Testis (tissue), 3 donors: ENCODE results near the gene ZNF133. TPM values are rescaled to one million over a fixed set of nuclear protein-coding genes. Genes with fewer than 3 reads are reported as not detected.

ENCODE experiments used
- DNase-seq: peaks from one replicate; pipeline ENCODE4 v3.0.0-alpha.2; 2019
- H3K27ac ChIP-seq, 2 donors: fragments of 200-600 bp; sonication (generic); one replicate each; pipeline ENCODE4 v1.5.1; 2019
- H3K27me3 ChIP-seq: fragments of 200-600 bp; sonication (generic); one replicate; pipeline ENCODE4 v1.5.1; 2019
- H3K36me3 ChIP-seq: fragments of 200-600 bp; sonication (generic); one replicate; pipeline ENCODE4 v1.5.1; 2017; ENCODE audit warnings: low read depth; ENCODE audit errors: missing control alignments
- H3K4me1 ChIP-seq: fragments of 200-600 bp; sonication (generic); one replicate; pipeline ENCODE4 v1.5.1; 2019
- H3K4me3 ChIP-seq, 2 donors: fragments of 200-600 bp; sonication (generic); one replicate each; pipeline ENCODE4 v1.5.1; 2017 to 2019
- H3K9me3 ChIP-seq: fragments of 200-600 bp; sonication (generic); one replicate; pipeline ENCODE4 v1.5.1; 2017
- CTCF ChIP-seq, 3 experiments: fragments of 450-650 bp in 2 of 3; fragments of 200-600 bp in 1 of 3; sonication (generic) in 1 of 3; IDR thresholded peaks; one replicate each; pipeline ENCODE4 v1.5.1; 2016 to 2019; ENCODE audit warnings: antibody characterized with exemption in 3 of 3, mild to moderate bottlenecking in 2 of 3, moderate library complexity in 1 of 3
- POLR2A ChIP-seq: fragments of 450-650 bp; IDR thresholded peaks from one replicate; pipeline ENCODE4 v1.6.1; 2017; ENCODE audit warnings: antibody characterized with exemption, mild to moderate bottlenecking, moderate library complexity
- WGBS, 2 donors: methylation state at CpG; one replicate each; pipeline ENCODE4 v1.1.5; 2018; 5-methylcytosine and 5-hydroxymethylcytosine counted together
- intact Hi-C: fragments of 100-400 bp; cut with DNase I; formaldehyde crosslinking; loops from one replicate; pipeline ENCODE4 v1.15.1; 2023; ENCODE audit warnings: low total_unique reads
- polyA plus RNA-seq: library from polyadenylated mRNA; stranded (reverse); fragments of 350-450 nt; fragmentation: Illumina TruSeq; extraction: RNeasy Lipid Tissue Mini Kit (QIAGEN cat#74804); gene quantifications from one replicate; pipeline ENCODE4 v1.2.3, GENCODE V29; 2014; ENCODE audit warnings: low read depth, low replicate concordance; ENCODE audit not compliant: insufficient read depth
- total RNA-seq, 2 donors: library from RNA; depleted of rRNA; stranded (reverse); fragments of >200 nt; gene quantifications; one replicate each; pipeline ENCODE4 v1.2.3, GENCODE V29; 2016

ZNF133 gene
- total and polyA plus RNA-seq, 3 donors from 2014 or later = 13.2 to 17.1 (median 17.0) TPM

GRCh38 chr20:18258126-18258860 is 30.0 kb upstream of the ZNF133 start:
- H3K27me3 ChIP-seq = no peaks in the 10 kb centered on the region
- no peaks in the 10 kb centered on the region for H3K4me1 ChIP-seq
- intact Hi-C loops = no loop called here
- WGBS, 2 donors = 85 to 87% methylated on average over 12 of the region's 12 CpGs
- H3K27ac ChIP-seq = no peak overlapping the region
- TF ChIP-seq POLR2A = no peak
- TF ChIP-seq CTCF (IDR thresholded peaks at IDR 0.05) = no peak
- no peak for DNase-seq
- H3K9me3 ChIP-seq = no peaks in the 10 kb centered on the region
- no peak overlapping the region for H3K4me3 ChIP-seq
- no peaks in the 10 kb centered on the region for H3K36me3 ChIP-seq

GRCh38 chr20:18259730-18260129 is 28.6 kb upstream of the ZNF133 start:
- no peaks in the 10 kb centered on the region for H3K4me1 ChIP-seq
- no peaks in the 10 kb centered on the region for H3K9me3 ChIP-seq
- no peak overlapping the region for H3K27ac ChIP-seq
- WGBS, 2 donors = 81 to 99% methylated on average over 3 of the region's 3 CpGs
- DNase-seq = no peak
- intact Hi-C loops = no loop called here
- no peaks in the 10 kb centered on the region for H3K36me3 ChIP-seq
- no peak overlapping the region for H3K4me3 ChIP-seq
- H3K27me3 ChIP-seq = no peaks in the 10 kb centered on the region
- TF ChIP-seq CTCF (IDR thresholded peaks at IDR 0.05) (no peak), POLR2A (no peak)

- WGBS, 2 donors = 64 to 95% methylated on average over 1 of the region's 1 CpG
- Histone ChIP-seq H3K36me3 (no peaks in the 10 kb centered on the region), H3K4me1 (no peaks in the 10 kb centered on the region), H3K27ac (no peak overlapping the region), H3K27me3 (no peaks in the 10 kb centered on the region), H3K4me3 (no peak overlapping the region), H3K9me3 (no peaks in the 10 kb centered on the region)
- DNase-seq = no peak
- TF ChIP-seq POLR2A (no peak), CTCF (IDR thresholded peaks at IDR 0.05) (no peak)
- intact Hi-C loops = no loop called here
These were observed 24.6 kb upstream of the ZNF133 start for GRCh38 chr20:18263723-18264122.

- WGBS, 2 donors = 55% methylated on average over 4 of the region's 4 CpGs
- TF ChIP-seq POLR2A = no peak
- no peak for TF ChIP-seq CTCF (IDR thresholded peaks at IDR 0.05)
- Histone ChIP-seq H3K4me3 (no peak overlapping the region), H3K27ac (no peak overlapping the region), H3K9me3 (no peaks in the 10 kb centered on the region), H3K4me1 (no peaks in the 10 kb centered on the region), H3K27me3 (no peaks in the 10 kb centered on the region), H3K36me3 (no peaks in the 10 kb centered on the region)
- no peak for DNase-seq
- intact Hi-C loops = no loop called here
These were observed 22.9 kb upstream of the ZNF133 start for GRCh38 chr20:18265441-18265840.

- H3K27me3 ChIP-seq = no peaks in the 10 kb centered on the region
- no peak for TF ChIP-seq POLR2A
- TF ChIP-seq CTCF (IDR thresholded peaks at IDR 0.05) = no peak
- WGBS, 2 donors = 87 to 93% methylated on average over 5 of the region's 5 CpGs
- DNase-seq = no peak
- intact Hi-C loops = no loop called here
- no peak overlapping the region for H3K4me3 ChIP-seq
- H3K27ac ChIP-seq = no peak overlapping the region
- no peaks in the 10 kb centered on the region for H3K4me1 ChIP-seq
- no peaks in the 10 kb centered on the region for H3K36me3 ChIP-seq
- no peaks in the 10 kb centered on the region for H3K9me3 ChIP-seq
These were observed 22.0 kb upstream of the ZNF133 start for GRCh38 chr20:18266282-18266681.
